HG03558 (cell line): ENCODE data around the gene SLIT1.

Experiments used
- ATAC-seq: cut with Tn5 transposase; IDR thresholded peaks from one replicate; pipeline ENCODE4 v1.9.1; 2021; ENCODE audit warnings: moderate number of reproducible peaks; ENCODE audit not compliant: unreplicated experiment; ENCODE audit errors: extremely low read depth

SLIT1 gene

DNA sequence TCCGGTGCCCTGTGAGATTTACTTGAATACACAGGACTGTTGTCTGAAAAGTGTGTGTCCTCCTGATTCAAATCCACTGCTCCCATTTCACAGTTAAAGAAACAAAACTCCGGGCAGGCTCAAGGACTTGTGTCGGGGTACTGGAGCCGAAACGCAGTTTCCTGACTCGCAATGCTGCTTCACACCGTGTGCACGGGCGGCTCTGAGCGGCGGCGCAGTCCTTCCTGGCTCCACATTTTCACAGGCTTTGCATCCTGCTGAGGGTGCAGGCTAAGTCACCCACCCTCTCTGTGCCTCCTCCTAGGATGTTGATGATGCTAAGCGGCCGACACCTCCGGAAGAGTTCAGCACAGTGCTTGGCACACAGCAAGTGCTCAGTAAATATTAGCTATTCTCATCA, 65.4 kb downstream of the SLIT1 start:
- no peak for ATAC-seq

- ATAC-seq = no peak
These were observed 66.6 kb downstream of the SLIT1 start for GRCh38 chr10:97119058-97119745.

GRCh38 chr10:97117372-97117771, 68.4 kb downstream of the SLIT1 start:
- ATAC-seq = no peak

DNA sequence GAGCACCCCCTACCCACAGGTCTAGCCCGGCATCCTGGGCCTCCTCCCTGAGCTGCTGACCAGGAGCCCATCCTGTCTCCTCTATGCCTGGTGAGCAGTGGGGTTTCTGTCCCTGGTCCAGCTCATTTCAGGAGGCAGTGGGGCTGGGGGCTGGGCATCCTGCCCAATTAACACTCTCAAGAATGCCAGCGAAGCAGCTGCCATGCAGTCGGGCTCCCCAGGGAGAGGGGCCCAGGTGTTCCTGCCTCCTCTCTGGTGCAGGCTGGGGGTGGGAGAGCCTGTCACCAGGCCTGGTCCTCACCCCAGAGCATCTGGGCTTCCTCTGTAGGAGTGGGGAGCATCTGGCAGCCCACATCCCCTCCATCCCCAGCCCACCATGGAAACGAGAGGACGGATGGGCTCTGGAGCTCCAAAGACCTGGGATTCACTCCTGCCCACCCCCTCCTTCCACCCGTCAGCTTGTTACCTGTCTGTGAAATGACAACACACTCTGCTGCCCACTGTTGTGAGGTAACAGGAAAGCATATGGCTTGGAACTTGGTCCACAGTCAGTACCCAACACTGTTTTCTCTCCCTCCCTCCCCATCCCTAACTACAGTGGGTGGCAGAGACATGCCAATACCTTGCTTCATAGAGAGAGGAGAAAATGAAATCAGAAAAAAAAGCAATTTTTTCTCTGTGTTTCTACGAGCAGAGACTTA, 69.1 kb downstream of the SLIT1 start:
- no peak for ATAC-seq

GRCh38 chr10:97115846-97116245, 69.9 kb downstream of the SLIT1 start:
- no peak for ATAC-seq

GRCh38 chr10:97111615-97112014, 74.1 kb downstream of the SLIT1 start:
- ATAC-seq = no peak

DNA sequence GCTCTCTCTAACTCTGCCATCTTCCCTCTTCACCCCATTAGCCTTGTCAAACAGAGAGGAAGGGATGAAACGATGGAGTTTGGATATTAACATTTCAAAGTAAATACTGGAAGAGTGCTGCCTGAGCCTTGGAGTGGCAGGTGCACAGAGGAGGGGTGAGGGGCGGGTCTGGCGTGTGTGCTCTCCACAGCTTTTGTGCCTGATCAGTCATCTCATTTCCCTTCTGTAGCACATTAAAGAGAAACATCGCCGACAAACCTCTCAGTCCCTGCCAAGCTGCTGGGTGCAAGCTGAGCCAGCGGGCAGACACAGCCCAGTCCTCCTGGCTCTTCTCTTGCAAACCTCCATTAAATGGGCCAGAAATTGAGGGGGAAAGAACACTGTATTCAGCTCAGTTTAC, 76.2 kb downstream of the SLIT1 start:
- ATAC-seq = no peak

DNA sequence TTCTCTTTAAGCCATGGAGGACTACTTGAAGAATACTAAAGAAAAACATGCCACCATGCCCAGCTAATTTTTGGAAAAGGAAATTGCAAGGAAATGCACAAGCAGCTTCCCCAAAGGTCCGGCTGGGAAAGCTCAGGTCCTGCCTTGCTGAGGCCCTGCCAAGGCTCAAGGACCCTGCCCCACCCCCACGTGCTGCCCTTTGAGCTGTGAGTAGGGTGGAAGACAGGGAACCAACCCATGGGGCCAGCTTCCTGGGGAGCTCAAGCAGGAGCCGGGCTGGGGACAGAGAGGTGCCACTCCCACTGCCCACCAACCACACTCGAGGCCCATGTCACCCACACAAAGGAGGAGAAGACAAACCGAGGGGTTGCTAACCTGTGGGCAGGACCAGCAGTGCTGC, 78.2 kb downstream of the SLIT1 start:
- ATAC-seq = no peak

DNA sequence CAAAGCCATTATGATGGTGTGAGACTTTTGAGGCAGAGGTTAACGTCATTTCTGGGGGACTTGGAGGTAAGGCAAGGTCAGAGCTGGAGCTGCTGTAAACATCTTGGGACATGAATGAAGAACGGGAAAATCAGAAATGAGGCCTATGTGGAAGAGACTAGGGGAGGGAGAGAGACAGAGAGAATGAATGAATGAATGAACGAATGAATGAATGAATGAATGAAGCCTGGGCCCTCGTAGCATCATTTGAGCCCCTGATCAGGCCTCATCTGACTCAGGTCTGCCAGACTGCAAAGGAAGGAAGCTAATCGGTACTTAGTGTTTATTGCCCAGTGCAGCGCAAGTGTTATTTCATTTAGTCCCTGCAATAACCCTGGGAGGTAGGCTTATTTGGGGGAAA, 79.6 kb downstream of the SLIT1 start:
- no peak for ATAC-seq

- no peak for ATAC-seq
These were observed 80.5 kb downstream of the SLIT1 start for GRCh38 chr10:97105303-97105702.

DNA sequence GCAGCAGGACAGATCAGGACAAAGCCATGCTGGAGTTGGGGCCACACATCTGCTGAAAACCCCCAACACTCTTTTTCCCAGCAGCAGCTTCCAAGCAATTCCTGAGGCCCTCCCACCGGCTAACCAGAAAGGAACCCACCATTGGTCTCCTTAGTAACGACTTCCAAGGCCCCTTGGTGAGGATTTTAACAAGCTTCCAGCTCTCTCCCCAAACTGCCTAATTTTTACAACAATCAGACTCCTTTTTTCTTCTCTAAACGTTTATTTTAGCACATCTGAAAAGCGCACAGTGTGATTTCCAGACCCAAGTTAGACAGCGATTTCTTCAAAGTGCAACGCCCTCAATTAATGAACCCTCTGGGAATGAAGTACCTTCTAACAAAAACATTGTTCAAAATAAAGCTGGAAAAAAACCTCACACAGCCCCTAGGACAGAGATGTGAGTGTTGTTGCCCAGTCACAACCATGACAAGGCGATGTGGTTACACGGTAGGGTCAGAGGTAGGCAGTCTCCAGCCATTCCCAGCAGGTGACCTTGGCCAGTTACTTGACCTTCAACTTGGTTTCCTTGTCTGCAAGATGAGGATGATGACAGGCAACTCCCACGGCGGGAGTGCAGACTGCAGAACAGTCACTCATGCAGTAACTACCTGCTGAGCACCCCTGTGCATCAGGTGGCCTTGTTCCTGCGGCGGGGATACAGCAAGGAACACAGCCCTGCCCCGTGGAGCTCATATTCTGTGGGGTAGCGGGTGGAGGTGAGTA, 82.3 kb downstream of the SLIT1 start:
- ATAC-seq = no peak

GRCh38 chr10:97102441-97102840, 83.3 kb downstream of the SLIT1 start:
- ATAC-seq = no peak

- no peak for ATAC-seq
These were observed 84.4 kb downstream of the SLIT1 start for GRCh38 chr10:97101166-97101940.

GRCh38 chr10:97100657-97101056, 85.1 kb downstream of the SLIT1 start:
- ATAC-seq = no peak

DNA sequence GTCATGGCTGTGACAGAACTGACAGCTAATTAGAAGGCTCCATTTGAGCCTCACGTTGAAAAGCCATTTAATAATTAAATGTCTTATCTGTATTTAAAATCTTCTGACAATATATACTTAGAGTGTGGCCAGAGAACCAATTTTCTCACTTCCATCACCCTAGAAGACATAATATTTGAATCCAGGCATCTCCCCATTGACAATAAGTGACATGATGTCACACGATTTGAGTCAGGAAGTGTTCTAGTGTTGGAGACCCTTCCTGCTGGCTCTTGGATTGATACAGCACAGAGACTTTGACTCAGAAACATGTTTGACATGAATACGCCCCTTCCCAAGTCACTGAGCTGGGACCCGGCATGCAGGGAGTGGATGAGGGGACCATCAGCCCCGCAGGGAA, 85.9 kb downstream of the SLIT1 start:
- ATAC-seq = no peak

- no peak for ATAC-seq
These were observed 86.7 kb downstream of the SLIT1 start for GRCh38 chr10:97099089-97099488.

DNA sequence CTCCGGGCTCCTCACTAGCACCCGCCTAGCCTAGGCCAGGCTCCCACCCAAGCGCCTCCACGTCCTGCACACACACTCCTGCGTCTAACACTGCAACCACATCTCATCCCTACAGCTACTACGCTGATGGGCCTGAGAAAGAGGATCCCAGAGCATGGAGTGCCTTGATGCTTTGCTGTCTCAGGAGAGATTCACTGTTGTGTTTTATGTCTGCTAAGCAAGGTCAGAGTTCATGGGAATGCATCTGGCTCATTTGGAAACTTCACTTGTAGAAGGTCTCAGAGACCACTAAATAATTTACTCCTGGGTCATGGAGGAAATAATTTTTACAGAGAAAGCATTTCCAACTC, 88.7 kb downstream of the SLIT1 start:
- no peak for ATAC-seq

DNA sequence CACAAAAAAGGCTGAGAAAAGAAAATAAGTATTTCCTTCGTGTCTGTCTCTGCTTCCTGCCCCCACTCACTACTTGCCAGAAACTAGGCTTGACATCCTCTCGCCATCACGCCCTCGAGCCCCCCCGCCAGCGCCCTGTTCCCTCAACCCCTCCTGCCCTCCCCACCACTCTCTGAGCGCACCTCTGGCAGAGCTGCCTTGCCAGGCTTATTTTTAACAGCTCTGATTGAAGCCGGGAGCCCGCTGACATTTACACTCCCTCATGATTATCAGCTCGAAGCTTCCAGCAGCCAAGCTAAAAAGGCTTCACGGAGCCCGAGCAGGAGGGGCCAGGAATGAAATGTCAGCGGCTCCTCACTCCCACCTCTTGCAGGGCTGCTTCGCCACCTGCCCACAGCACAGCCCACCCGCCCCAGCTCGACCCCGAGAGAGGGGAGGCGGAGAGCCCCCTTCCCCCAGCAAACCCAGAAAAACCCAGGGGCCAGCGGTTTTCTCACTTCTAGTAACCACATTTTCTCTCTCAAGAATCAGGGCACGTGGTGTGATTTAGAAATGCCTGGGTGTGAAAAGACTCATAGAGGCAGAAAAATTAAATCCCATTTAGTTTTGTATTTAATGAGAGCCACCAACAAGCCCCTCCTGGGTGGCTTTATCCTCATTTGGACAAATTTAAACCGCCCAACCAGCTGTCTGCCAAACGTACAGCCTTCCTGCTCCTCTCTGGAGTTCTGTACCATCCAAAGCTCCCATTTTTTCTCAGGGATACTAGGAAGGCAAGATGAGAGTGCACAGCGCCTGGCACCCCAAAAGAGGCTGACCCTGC, 89.3 kb downstream of the SLIT1 start:
- ATAC-seq = no peak

DNA sequence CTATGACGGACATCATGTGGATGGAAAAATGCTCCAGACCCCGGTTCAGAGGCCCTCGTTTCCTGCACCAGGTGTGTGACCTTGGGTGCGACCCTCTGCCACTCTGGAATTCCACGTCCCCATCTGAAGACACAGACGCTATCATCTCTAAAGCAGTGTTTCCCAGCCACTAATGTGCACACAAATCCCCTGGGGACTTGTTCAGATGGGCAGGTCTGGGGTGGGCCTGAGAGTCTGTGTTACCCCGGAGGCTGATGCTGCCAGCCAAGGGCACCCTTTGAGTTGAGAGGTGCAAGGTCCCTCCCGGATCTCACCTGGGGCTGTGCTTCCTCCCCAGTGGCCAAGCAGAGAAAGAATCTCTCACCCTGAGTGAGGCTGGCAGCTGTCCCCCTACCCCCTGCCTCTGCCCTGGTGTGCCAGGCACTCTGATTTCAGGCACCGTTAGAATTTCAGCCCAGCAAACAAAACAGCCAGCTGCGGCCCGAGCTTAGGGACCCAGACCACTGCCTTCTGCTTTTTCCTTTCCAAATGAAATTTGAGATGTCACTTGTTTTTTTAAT, 90.0 kb downstream of the SLIT1 start:
- no peak for ATAC-seq

DNA sequence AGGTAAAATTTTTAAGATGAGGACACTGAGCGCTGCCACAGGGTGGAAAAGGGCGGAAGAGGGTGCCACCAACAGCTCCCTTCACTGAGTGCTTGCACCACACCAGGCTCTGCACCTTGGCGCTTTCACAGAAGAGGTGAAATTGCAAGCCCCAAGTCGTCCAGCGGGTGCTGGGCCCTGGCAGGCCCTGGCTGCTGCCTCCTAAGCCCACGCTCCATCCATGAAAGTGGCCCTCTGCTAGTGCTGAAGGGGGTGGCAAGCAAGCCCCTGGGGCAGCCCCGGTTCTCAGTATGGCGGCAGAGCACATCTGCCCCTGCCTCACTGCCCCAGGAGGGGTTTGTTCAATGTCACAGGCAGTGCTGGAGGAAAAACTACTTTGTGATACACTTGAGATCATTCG, 95.1 kb downstream of the SLIT1 start:
- no peak for ATAC-seq
